Activated CD8-positive, alpha-beta T cell treated with anti-CD3 and anti-CD28 coated beads, Interleukin-2, amount 10 ng/mL, durations not matched to agents 7 days and 5 days (primary cell): ENCODE measurements around the gene FHIT. TPM values are rescaled to one million over a fixed set of nuclear protein-coding genes. Genes with fewer than 3 reads are reported as not detected.

ENCODE experiments used
- ATAC-seq: fragments of 150-1000 bp; cut with Tn5 transposase; one replicate; pipeline ENCODE4 v1.10.0; 2021; ENCODE audit warnings: moderate library complexity
- CTCF ChIA-PET: fragments of 350-600 bp; sonication (Branson Sonifier 250); formaldehyde crosslinking; loops from one replicate; lab custom pipeline; 2021; ENCODE audit warnings: antibody characterized with exemption; lab: Charles Lee
- POLR2A ChIA-PET: fragments of 350-600 bp; sonication (Branson Sonifier 250); formaldehyde crosslinking; loops from one replicate; lab custom pipeline; 2021; ENCODE audit warnings: antibody characterized with exemption; lab: Charles Lee
- DNase-seq: peaks from one replicate; pipeline ENCODE4 v3.0.0-alpha.2; 2020
- H3K27ac Mint-ChIP-seq: one replicate; pipeline ENCODE4 v1.8.0; 2021; ENCODE audit warnings: mild to moderate bottlenecking, mixed read lengths
- H3K27me3 Mint-ChIP-seq: one replicate; pipeline ENCODE4 v1.8.0; 2021; ENCODE audit warnings: low read depth, mixed read lengths
- H3K36me3 Mint-ChIP-seq: one replicate; pipeline ENCODE4 v1.8.0; 2021; ENCODE audit warnings: low read depth, mixed read lengths
- H3K4me1 Mint-ChIP-seq: one replicate; pipeline ENCODE4 v1.8.0; 2021; ENCODE audit warnings: low read depth, mixed read lengths
- H3K4me3 Mint-ChIP-seq: one replicate; pipeline ENCODE4 v1.8.0; 2021; ENCODE audit warnings: mild to moderate bottlenecking, mixed read lengths
- H3K9me3 Mint-ChIP-seq: one replicate; pipeline ENCODE4 v1.8.0; 2022; ENCODE audit warnings: mixed read lengths; ENCODE audit not compliant: insufficient read depth
- total RNA-seq, 2 experiments: library from RNA; stranded (reverse); gene quantifications; one replicate each; pipeline ENCODE4 v1.2.3, GENCODE V29; 2021

FHIT gene
- total RNA-seq, 2 experiments from 2014 or later, result 4.8 TPM

- no peaks in the 10 kb centered on the region for H3K36me3 Mint-ChIP-seq
- no peaks in the 10 kb centered on the region for H3K4me1 Mint-ChIP-seq
- POLR2A ChIA-PET, result no interaction called here
- H3K27me3 Mint-ChIP-seq, result no peaks in the 10 kb centered on the region
- CTCF ChIA-PET, result no interaction called here
- no peak for ATAC-seq
- no peak overlapping the region for H3K4me3 Mint-ChIP-seq
- DNase-seq, result no peak
- no peak overlapping the region for H3K27ac Mint-ChIP-seq
- no peaks in the 10 kb centered on the region for H3K9me3 Mint-ChIP-seq
These were observed 605.5 kb downstream of the FHIT start for GRCh38 chr3:60645801-60646200.

GRCh38 chr3:60643831-60644230 is 607.4 kb downstream of the FHIT start:
- no peak for ATAC-seq
- H3K4me3 Mint-ChIP-seq, result no peak overlapping the region
- H3K36me3 Mint-ChIP-seq, result no peaks in the 10 kb centered on the region
- H3K4me1 Mint-ChIP-seq, result no peaks in the 10 kb centered on the region
- H3K9me3 Mint-ChIP-seq, result no peaks in the 10 kb centered on the region
- no peak for DNase-seq
- POLR2A ChIA-PET, result no interaction called here
- no peaks in the 10 kb centered on the region for H3K27me3 Mint-ChIP-seq
- no peak overlapping the region for H3K27ac Mint-ChIP-seq
- CTCF ChIA-PET, result no interaction called here

GRCh38 chr3:60641354-60641753 is 609.9 kb downstream of the FHIT start:
- Mint-ChIP-seq H3K27ac (no peak overlapping the region), H3K27me3 (no peaks in the 10 kb centered on the region), H3K4me3 (no peak overlapping the region), H3K4me1 (no peaks in the 10 kb centered on the region), H3K36me3 (no peaks in the 10 kb centered on the region), H3K9me3 (peaks cover 8% of the 10 kb centered on the region)
- no peak for DNase-seq
- ATAC-seq, result no peak
- CTCF ChIA-PET, result no interaction called here
- POLR2A ChIA-PET, result no interaction called here

- ChIA-PET CTCF (no interaction called here), POLR2A (no interaction called here)
- Mint-ChIP-seq H3K27me3 (no peaks in the 10 kb centered on the region), H3K4me3 (no peak overlapping the region), H3K36me3 (no peaks in the 10 kb centered on the region), H3K27ac (no peak overlapping the region), H3K9me3 (peaks cover 8% of the 10 kb centered on the region), H3K4me1 (no peaks in the 10 kb centered on the region)
- ATAC-seq (no peak), DNase-seq (no peak)
These were observed 614.4 kb downstream of the FHIT start for GRCh38 chr3:60636846-60637245.

GRCh38 chr3:60633644-60634043 is 617.6 kb downstream of the FHIT start:
- ATAC-seq (no peak), DNase-seq (no peak)
- POLR2A ChIA-PET, result no interaction called here
- Mint-ChIP-seq H3K9me3 (peaks cover 8% of the 10 kb centered on the region), H3K4me1 (no peaks in the 10 kb centered on the region), H3K4me3 (no peak overlapping the region), H3K36me3 (no peaks in the 10 kb centered on the region), H3K27me3 (no peaks in the 10 kb centered on the region), H3K27ac (no peak overlapping the region)
- CTCF ChIA-PET, result no interaction called here

GRCh38 chr3:60631509-60631908 is 619.7 kb downstream of the FHIT start:
- ChIA-PET POLR2A (no interaction called here), CTCF (no interaction called here)
- Mint-ChIP-seq H3K36me3 (no peaks in the 10 kb centered on the region), H3K9me3 (no peaks in the 10 kb centered on the region), H3K27ac (no peak overlapping the region), H3K4me1 (no peaks in the 10 kb centered on the region), H3K27me3 (no peaks in the 10 kb centered on the region), H3K4me3 (no peak overlapping the region)
- ATAC-seq, result no peak
- no peak for DNase-seq

GRCh38 chr3:60630953-60631352 is 620.3 kb downstream of the FHIT start:
- no peaks in the 10 kb centered on the region for H3K9me3 Mint-ChIP-seq
- H3K36me3 Mint-ChIP-seq, result no peaks in the 10 kb centered on the region
- ATAC-seq, result no peak
- no peaks in the 10 kb centered on the region for H3K27me3 Mint-ChIP-seq
- ChIA-PET CTCF (no interaction called here), POLR2A (no interaction called here)
- DNase-seq, result no peak
- no peaks in the 10 kb centered on the region for H3K4me1 Mint-ChIP-seq
- H3K27ac Mint-ChIP-seq, result no peak overlapping the region
- H3K4me3 Mint-ChIP-seq, result no peak overlapping the region

GRCh38 chr3:60629816-60630215 is 621.4 kb downstream of the FHIT start:
- Mint-ChIP-seq H3K4me1 (no peaks in the 10 kb centered on the region), H3K27ac (no peak overlapping the region), H3K9me3 (no peaks in the 10 kb centered on the region), H3K27me3 (no peaks in the 10 kb centered on the region), H3K36me3 (no peaks in the 10 kb centered on the region), H3K4me3 (no peak overlapping the region)
- ChIA-PET POLR2A (no interaction called here), CTCF (no interaction called here)
- DNase-seq, result no peak
- no peak for ATAC-seq

GRCh38 chr3:60622349-60622748 is 628.9 kb downstream of the FHIT start:
- Mint-ChIP-seq H3K4me1 (no peaks in the 10 kb centered on the region), H3K36me3 (no peaks in the 10 kb centered on the region), H3K27ac (no peak overlapping the region), H3K4me3 (no peak overlapping the region), H3K27me3 (no peaks in the 10 kb centered on the region), H3K9me3 (peaks cover 6% of the 10 kb centered on the region)
- ChIA-PET CTCF (no interaction called here), POLR2A (no interaction called here)
- no peak for ATAC-seq
- no peak for DNase-seq

- Mint-ChIP-seq H3K4me1 (no peaks in the 10 kb centered on the region), H3K36me3 (no peaks in the 10 kb centered on the region), H3K27ac (no peak overlapping the region), H3K4me3 (no peak overlapping the region), H3K27me3 (no peaks in the 10 kb centered on the region), H3K9me3 (peaks cover 6% of the 10 kb centered on the region)
- DNase-seq (no peak), ATAC-seq (no peak)
- CTCF ChIA-PET, result no interaction called here
- POLR2A ChIA-PET, result no interaction called here
These were observed 634.1 kb downstream of the FHIT start for GRCh38 chr3:60617188-60617587.

- no peaks in the 10 kb centered on the region for H3K27me3 Mint-ChIP-seq
- H3K4me1 Mint-ChIP-seq, result no peaks in the 10 kb centered on the region
- no peak for ATAC-seq
- no peak for DNase-seq
- POLR2A ChIA-PET, result no interaction called here
- no peaks in the 10 kb centered on the region for H3K9me3 Mint-ChIP-seq
- CTCF ChIA-PET, result no interaction called here
- no peaks in the 10 kb centered on the region for H3K36me3 Mint-ChIP-seq
- H3K27ac Mint-ChIP-seq, result no peak overlapping the region
- no peak overlapping the region for H3K4me3 Mint-ChIP-seq
These were observed 637.4 kb downstream of the FHIT start for GRCh38 chr3:60613769-60614303.

GRCh38 chr3:60610441-60611112 is 640.7 kb downstream of the FHIT start:
- Mint-ChIP-seq H3K27me3 (no peaks in the 10 kb centered on the region), H3K4me3 (no peak overlapping the region), H3K36me3 (no peaks in the 10 kb centered on the region), H3K27ac (no peak overlapping the region), H3K4me1 (no peaks in the 10 kb centered on the region), H3K9me3 (no peaks in the 10 kb centered on the region)
- ATAC-seq, result no peak
- ChIA-PET CTCF (no interaction called here), POLR2A (no interaction called here)
- DNase-seq, result no peak

GRCh38 chr3:60609446-60609845 is 641.8 kb downstream of the FHIT start:
- Mint-ChIP-seq H3K9me3 (no peaks in the 10 kb centered on the region), H3K27ac (no peak overlapping the region), H3K4me3 (no peak overlapping the region), H3K27me3 (no peaks in the 10 kb centered on the region), H3K36me3 (no peaks in the 10 kb centered on the region), H3K4me1 (no peaks in the 10 kb centered on the region)
- CTCF ChIA-PET, result no interaction called here
- POLR2A ChIA-PET, result no interaction called here
- no peak for DNase-seq
- ATAC-seq, result no peak
